Dermis microvascular lymphatic vessel endothelial cell (primary cell): ENCODE data around the gene DYNC1I2. TPM values are rescaled to one million over a fixed set of nuclear protein-coding genes. Genes with fewer than 3 reads are reported as not detected.
"Not testable (repeated sequence)": the region's sequence is repeated elsewhere in the genome, so short reads cannot be mapped to it uniquely, and the experiment has no call there.

ENCODE experiments used
- DNase-seq, 2 donors: peaks; one replicate each; pipeline versions ENCODE4 v3.0.0 to v3.0.0-alpha.2; 2010; ENCODE audit warnings: low read depth in 2 of 2
- total RNA-seq: library from RNA; depleted of rRNA; stranded (reverse); fragments of >200 nt; gene quantifications from 2 replicates; pipeline ENCODE4 v1.2.1, GENCODE V29; 2014

Gene DYNC1I2
- total RNA-seq, 1 donor from 2014 or later, result 122 TPM

DNA sequence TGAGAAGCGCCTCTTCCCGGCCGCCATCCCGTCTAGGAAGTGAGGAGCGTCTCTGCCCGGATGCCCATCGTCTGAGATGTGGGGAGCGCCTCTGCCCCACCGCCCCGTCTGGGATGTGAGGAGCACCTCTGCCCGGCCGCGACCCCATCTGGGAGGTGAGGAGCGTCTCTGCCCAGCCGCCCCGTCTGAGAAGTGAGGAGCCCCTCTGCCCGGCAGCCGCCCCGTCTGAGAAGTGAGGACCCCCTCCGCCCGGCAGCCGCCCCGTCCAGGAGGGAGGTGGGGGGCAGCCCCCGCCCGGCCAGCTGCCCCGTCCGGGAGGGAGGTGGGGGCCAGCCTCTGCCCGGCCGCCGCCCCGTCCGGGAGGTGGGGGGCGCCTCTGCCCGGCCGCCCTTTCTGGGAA lies 87.3 kb downstream of the DYNC1I2 start:
- DNase-seq, result not testable (repeated sequence)

DNA sequence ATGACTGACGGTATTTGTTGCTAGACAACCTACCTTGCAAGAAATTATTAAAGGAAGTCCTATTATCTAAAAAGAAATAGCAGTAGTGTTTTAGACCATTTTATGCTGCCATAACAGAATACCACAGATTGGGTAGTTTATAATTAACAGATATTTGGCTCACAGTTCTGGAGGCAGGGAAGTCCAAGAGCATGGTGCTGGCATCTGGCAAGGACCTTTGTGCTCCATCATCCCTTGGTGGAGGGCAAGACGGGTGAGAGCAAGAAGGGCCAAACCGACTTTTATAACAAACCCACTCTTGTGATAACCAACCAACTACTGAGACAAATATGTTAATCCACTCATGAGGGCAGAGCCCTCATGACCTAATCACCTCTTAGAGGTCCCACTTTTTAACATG lies 91.2 kb downstream of the DYNC1I2 start:
- DNase-seq, result no peak

- DNase-seq, result no peak
Measured at GRCh38 chr2:171785450-171785849, 98.2 kb downstream of the DYNC1I2 start.

DNA sequence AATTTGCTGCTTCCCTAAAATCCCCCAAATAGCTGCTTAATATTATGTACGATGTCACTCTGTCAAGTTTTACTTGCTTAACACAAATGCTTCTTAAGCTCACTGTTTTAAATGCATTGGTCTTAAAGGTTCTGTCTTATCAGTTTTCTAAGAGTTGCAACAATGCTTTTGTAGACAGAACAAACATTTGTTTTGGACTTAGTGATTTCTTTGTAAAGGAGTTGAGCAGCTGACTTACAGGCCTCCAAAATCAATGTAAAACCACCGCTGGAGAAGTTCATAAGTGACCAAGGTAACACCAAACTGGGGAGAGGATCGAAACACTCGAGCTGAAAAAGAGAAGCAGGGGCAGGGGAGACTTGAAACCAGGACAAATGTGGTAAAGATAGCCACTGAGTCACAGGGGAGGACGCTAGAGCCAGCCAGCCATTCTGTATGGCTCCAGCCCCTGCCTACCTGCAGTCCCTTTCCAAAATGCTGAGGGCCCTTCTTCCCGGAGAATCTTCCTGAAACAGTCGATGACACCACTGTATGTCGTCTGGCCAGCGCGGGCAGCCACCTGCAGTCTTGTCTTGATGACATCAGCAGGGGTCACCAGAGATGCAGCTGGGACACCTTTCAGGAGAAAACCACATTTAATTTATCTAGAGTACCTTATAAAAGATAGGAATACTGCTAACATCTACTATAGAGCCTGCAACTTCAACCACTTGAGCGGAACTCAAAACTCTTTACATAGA lies 100.2 kb downstream of the DYNC1I2 start:
- no peak for DNase-seq

DNA sequence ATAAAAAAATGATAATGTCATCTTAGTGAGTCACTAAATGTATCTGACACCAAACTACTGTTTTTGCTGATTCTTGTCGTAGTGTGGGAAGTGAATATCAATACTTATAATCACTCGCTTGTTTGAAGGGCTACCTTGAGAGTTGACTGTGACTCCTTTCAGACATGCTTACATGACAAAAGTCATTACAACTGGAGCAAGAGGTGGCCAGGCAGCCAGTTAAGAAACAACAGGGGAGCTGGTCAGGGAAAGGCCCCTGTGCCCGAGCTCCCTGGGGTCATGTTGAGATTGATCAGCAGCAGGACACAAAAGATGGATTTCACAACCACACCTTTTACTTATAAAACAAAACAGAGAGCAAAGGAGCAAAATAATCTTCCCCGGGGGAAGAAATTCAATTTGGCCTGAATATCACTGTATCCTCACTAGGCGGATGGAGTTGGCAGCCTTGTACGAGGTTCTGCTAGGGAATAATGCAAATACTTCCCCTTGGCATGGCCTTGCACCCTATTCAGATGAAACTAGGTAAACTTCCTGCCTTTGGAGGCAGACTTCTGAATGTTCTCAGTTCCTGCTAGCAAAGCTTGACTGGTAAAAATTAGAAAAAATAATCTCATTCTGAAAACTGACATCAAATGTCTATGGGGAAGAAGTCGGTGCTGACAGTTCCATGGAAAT lies 101.2 kb downstream of the DYNC1I2 start:
- DNase-seq, result peak in 1 of 2 donors; percentile 6

GRCh38 chr2:171789956-171790355 lies 102.7 kb downstream of the DYNC1I2 start:
- no peak for DNase-seq

DNA sequence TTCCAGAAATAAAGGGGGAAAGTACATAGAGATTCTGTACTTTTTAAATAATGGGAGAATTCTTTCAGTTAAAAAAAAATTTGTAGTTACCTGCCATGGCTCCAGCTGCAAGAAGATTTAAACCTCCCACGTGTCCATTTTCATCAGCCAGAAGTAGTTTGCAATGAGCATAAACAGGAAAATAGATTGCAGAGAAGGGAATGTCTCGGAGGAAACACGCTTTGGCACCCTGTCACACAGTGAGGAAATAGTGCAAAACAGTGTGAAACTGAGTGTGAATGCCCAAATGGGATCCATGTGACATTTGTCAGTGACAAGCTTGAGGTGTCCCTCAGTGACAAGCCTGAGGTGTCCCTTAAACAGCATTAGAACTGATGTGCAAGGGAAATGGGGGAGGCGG lies 104.1 kb downstream of the DYNC1I2 start:
- DNase-seq, result peak in 1 of 2 donors; percentile 8

DNA sequence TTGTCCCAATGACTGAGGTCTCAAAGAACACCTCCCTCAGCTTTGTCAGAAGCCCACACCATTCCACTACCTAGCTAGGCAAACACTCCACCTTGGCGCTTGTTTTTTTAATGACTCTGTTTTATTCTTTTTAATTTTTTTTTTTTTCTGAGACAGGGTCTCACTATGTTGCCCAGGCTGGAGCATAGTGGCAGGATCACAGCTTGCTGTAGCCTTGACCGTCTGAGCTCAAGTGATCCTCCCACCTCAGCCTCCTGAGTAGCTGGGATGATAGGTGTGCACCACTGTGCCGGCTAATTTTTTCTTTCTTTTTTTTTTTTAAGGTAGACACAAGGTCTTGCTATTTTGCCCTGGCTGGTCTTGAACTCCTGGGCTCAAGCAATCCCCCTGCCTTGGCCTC lies 104.9 kb downstream of the DYNC1I2 start:
- no peak for DNase-seq

GRCh38 chr2:171792886-171793580 lies 105.8 kb downstream of the DYNC1I2 start:
- no peak for DNase-seq

GRCh38 chr2:171793691-171794678 lies 106.7 kb downstream of the DYNC1I2 start:
- DNase-seq, result no peak

- DNase-seq, result no peak
Measured at GRCh38 chr2:171794918-171795317, 107.6 kb downstream of the DYNC1I2 start.

Other genes with a start within 250 kb of the DYNC1I2 start
- 9.6 and 22.8 TPM in 2 replicates for gene CYBRD1, start 165.0 kb upstream of the DYNC1I2 start, total RNA-seq
- 9.9 and 11.8 TPM in 2 replicates for gene SLC25A12, start 206.8 kb downstream of the DYNC1I2 start, total RNA-seq
- gene HAT1, start 235.0 kb downstream of the DYNC1I2 start, total RNA-seq, result 23.5 and 28.8 TPM in 2 replicates